ENCODE data around the gene SAMD1. TPM values are rescaled to one million over a fixed set of nuclear protein-coding genes. Genes with fewer than 3 reads are reported as not detected.

SAMD1 gene
- total and polyA plus RNA-seq, 9 of the 15 experiments (the other 6 are each of a cell fraction or from before 2014, with no cell fraction given), result 2.9 to 96.0 (median 43.5) TPM

- TF ChIP-seq ZNF609 (CRISPR knock-in tag; IDR thresholded peaks at IDR 0.05; ENCODE audit: borderline replicate concordance), result no peak
- no peak for TF ChIP-seq XRCC3 (IDR thresholded peaks at IDR 0.05)
- TF ChIP-seq CTBP1 (IDR thresholded peaks at IDR 0.05; ENCODE audit: borderline replicate concordance), result peak; percentile 97
- TF ChIP-seq, protein P1, sequence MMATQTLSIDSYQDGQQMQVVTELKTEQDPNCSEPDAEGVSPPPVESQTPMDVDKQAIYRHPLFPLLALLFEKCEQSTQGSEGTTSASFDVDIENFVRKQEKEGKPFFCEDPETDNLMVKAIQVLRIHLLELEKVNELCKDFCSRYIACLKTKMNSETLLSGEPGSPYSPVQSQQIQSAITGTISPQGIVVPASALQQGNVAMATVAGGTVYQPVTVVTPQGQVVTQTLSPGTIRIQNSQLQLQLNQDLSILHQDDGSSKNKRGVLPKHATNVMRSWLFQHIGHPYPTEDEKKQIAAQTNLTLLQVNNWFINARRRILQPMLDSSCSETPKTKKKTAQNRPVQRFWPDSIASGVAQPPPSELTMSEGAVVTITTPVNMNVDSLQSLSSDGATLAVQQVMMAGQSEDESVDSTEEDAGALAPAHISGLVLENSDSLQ (IDR thresholded peaks at IDR 0.05), result peak; percentile 99
- TF ChIP-seq NR2C2 (CRISPR knock-in tag; IDR thresholded peaks at IDR 0.05), result 0 out of 2 replicates have a peak, but pooled peaks have one; percentile 38
- no peak for TF ChIP-seq NR2C2 (tag; IDR thresholded peaks at IDR 0.05)
- TF ChIP-seq SIN3A (IDR thresholded peaks at IDR 0.05; ENCODE audit: borderline replicate concordance in 2 of 2, control insufficient read depth in 1 of 2, low read depth in 2 of 2, low read length in 2 of 2), result 0 out of 4 replicates have a peak, but pooled peaks of 1 of the 2 experiments have one; percentile 10
- no peak for TF ChIP-seq MAFG (tag; conservative IDR thresholded peaks at IDR 0.05)
- TF ChIP-seq TGIF2 (CRISPR knock-in tag; IDR thresholded peaks at IDR 0.05), result no peak
- TF ChIP-seq KLF1 (tag; IDR thresholded peaks at IDR 0.05), result no peak
- no peak for TF ChIP-seq NR2C1 (IDR thresholded peaks at IDR 0.05)
- 0 out of 2 replicates have a peak, but pooled peaks have one; percentile 6 for TF ChIP-seq NR2C1 (tag; IDR thresholded peaks at IDR 0.05)
- TF ChIP-seq ZNF197 (CRISPR knock-in tag; IDR thresholded peaks at IDR 0.05; ENCODE audit: low read depth), result no peak
- TF ChIP-seq CREB1 (IDR thresholded peaks at IDR 0.05), result peak; percentile 84
- peak; percentile 88 for TF ChIP-seq CREB1 (CRISPR knock-in tag; IDR thresholded peaks at IDR 0.05)
- TF ChIP-seq ETV5 (CRISPR knock-in tag; IDR thresholded peaks at IDR 0.05; ENCODE audit: low read depth), result no peak
- peak; percentile 68; the same call in 1 of the 2 replicates for TF ChIP-seq PHF21A (IDR thresholded peaks at IDR 0.05; ENCODE audit: borderline replicate concordance, low read depth)
- TF ChIP-seq MLLT1 (IDR thresholded peaks at IDR 0.05), result peak in 1 of 2 experiments; percentile 98; a peak in 2 of 4 replicates
- peak; percentile 4 for TF ChIP-seq PCBP1 (IDR thresholded peaks at IDR 0.05; ENCODE audit: low read depth, low read length, poor library complexity, severe bottlenecking)
Measured at GRCh38 chr19:14117668-14118164, 27.2 kb upstream of the SAMD1 start, which contains the start of gene PRKACA (continued).
